GM19099 (cell line): ENCODE results near the gene CDKN2D.

Experiments
- POLR2A ChIP-seq: IDR thresholded peaks from 3 replicates; pipeline ENCODE4 v1.6.1; 2011; ENCODE audit warnings: low read depth; ENCODE audit not compliant: insufficient read length; ENCODE audit errors: extremely low read depth

Gene CDKN2D

GRCh38 chr19:10519421-10519820 lies 49.4 kb downstream of the CDKN2D start:
- no peak for TF ChIP-seq POLR2A

- no peak for TF ChIP-seq POLR2A
Observed at GRCh38 chr19:10518444-10519361, 50.1 kb downstream of the CDKN2D start.

- no peak for TF ChIP-seq POLR2A
Observed at GRCh38 chr19:10517760-10518443, 50.9 kb downstream of the CDKN2D start.

GRCh38 chr19:10517361-10517759 lies 51.4 kb downstream of the CDKN2D start, which contains the start of gene S1PR5:
Gene S1PR5 (minus strand): TSS chr19:10517447. CDS start chr19:10515011, 2,436 bp downstream.
- TF ChIP-seq POLR2A: no peak

GRCh38 chr19:10516671-10517286 lies 52.0 kb downstream of the CDKN2D start:
- no peak for TF ChIP-seq POLR2A
